GM06990 (cell line): ENCODE results near the gene APOE.
A peak's percentile ranks its signal among the peaks of the same experiment; 100 is the strongest.

Source experiments
- DNase-seq: peaks from one replicate; pipeline ENCODE4 v3.0.0-alpha.2; 2011; ENCODE audit not compliant: insufficient read length; ENCODE audit errors: extremely low read depth
- H3K27me3 ChIP-seq: replicated peaks from 2 replicates; pipeline ENCODE4 v1.6.0; 2011; ENCODE audit warnings: low read length; ENCODE audit not compliant: control insufficient read depth, insufficient read depth
- H3K36me3 ChIP-seq: 2 replicates; pipeline ENCODE4 v1.5.1; 2011; ENCODE audit warnings: low read length; ENCODE audit not compliant: control insufficient read depth, insufficient read depth
- H3K4me3 ChIP-seq: replicated peaks from 2 replicates; pipeline ENCODE4 v1.5.1; 2011; ENCODE audit warnings: low read depth, mild to moderate bottlenecking, control low read depth, low read length
- CTCF ChIP-seq: IDR thresholded peaks from 2 replicates; pipeline ENCODE4 v1.5.1; 2011; ENCODE audit warnings: low read length, control low read depth, mild to moderate bottlenecking, inconsistent platforms; ENCODE audit not compliant: insufficient read depth, poor library complexity, severe bottlenecking

APOE gene

GRCh38 chr19:44942067-44942571, 36.5 kb downstream of the APOE start, which contains the start of gene APOC4:
Gene APOC4, plus strand, starts transcription at chr19:44942237. Its CDS starts 41 bp downstream, at chr19:44942278.
- Histone ChIP-seq H3K27me3 (no peaks in the 10 kb centered on the region), H3K4me3 (no peak within 1 kb of the TSS), H3K36me3 (no peaks in the 10 kb centered on the region)
- DNase-seq: no peak
- TF ChIP-seq CTCF: no peak

GRCh38 chr19:44943801-44944249, 38.2 kb downstream of the APOE start:
- Histone ChIP-seq H3K36me3 (no peaks in the 10 kb centered on the region), H3K4me3 (no peak overlapping the region), H3K27me3 (no peaks in the 10 kb centered on the region)
- peak; percentile 59 for DNase-seq
- TF ChIP-seq CTCF: peak; percentile 25

GRCh38 chr19:44947041-44947581, 41.5 kb downstream of the APOE start:
- Histone ChIP-seq H3K36me3 (no peaks in the 10 kb centered on the region), H3K27me3 (no peaks in the 10 kb centered on the region), H3K4me3 (no peak overlapping the region)
- DNase-seq: no peak
- no peak for TF ChIP-seq CTCF

GRCh38 chr19:44948237-44948636, 42.6 kb downstream of the APOE start:
- TF ChIP-seq CTCF: no peak
- Histone ChIP-seq H3K27me3 (no peaks in the 10 kb centered on the region), H3K4me3 (no peak overlapping the region), H3K36me3 (no peaks in the 10 kb centered on the region)
- DNase-seq: no peak

- H3K27me3 ChIP-seq: no peaks in the 10 kb centered on the region
- no peaks in the 10 kb centered on the region for H3K36me3 ChIP-seq
- H3K4me3 ChIP-seq: no peak overlapping the region
- TF ChIP-seq CTCF: no peak
- DNase-seq: no peak
These were observed 43.3 kb downstream of the APOE start for GRCh38 chr19:44948763-44949374.
